T-helper 22 cell (primary cell): ENCODE data around the gene PTPN3.
"Not testable (repeated sequence)": the region's sequence is repeated elsewhere in the genome, so short reads cannot be mapped to it uniquely, and the experiment has no call there.

Experiments
- DNase-seq: peaks from one replicate; pipeline ENCODE4 v3.0.0-alpha.2; 2020; ENCODE audit warnings: low read depth

The PTPN3 gene, protein sequence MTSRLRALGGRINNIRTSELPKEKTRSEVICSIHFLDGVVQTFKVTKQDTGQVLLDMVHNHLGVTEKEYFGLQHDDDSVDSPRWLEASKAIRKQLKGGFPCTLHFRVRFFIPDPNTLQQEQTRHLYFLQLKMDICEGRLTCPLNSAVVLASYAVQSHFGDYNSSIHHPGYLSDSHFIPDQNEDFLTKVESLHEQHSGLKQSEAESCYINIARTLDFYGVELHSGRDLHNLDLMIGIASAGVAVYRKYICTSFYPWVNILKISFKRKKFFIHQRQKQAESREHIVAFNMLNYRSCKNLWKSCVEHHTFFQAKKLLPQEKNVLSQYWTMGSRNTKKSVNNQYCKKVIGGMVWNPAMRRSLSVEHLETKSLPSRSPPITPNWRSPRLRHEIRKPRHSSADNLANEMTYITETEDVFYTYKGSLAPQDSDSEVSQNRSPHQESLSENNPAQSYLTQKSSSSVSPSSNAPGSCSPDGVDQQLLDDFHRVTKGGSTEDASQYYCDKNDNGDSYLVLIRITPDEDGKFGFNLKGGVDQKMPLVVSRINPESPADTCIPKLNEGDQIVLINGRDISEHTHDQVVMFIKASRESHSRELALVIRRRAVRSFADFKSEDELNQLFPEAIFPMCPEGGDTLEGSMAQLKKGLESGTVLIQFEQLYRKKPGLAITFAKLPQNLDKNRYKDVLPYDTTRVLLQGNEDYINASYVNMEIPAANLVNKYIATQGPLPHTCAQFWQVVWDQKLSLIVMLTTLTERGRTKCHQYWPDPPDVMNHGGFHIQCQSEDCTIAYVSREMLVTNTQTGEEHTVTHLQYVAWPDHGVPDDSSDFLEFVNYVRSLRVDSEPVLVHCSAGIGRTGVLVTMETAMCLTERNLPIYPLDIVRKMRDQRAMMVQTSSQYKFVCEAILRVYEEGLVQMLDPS

GRCh38 chr9:109498195-109499092, at the start of gene PTPN3:
Gene PTPN3 (minus strand): TSS chr9:109498307. CDS start chr9:109463434, 34,873 bp downstream.
- DNase-seq: no peak

GRCh38 chr9:109544954-109545353, 46.8 kb upstream of the PTPN3 start:
- not testable (repeated sequence) for DNase-seq

GRCh38 chr9:109542922-109543321, 44.8 kb upstream of the PTPN3 start:
- no peak for DNase-seq

GRCh38 chr9:109538346-109538745, 40.2 kb upstream of the PTPN3 start:
- no peak for DNase-seq

- no peak for DNase-seq
Measured at GRCh38 chr9:109537288-109537687, 39.2 kb upstream of the PTPN3 start.

- no peak for DNase-seq
Measured at GRCh38 chr9:109536859-109537258, 38.8 kb upstream of the PTPN3 start.

GRCh38 chr9:109535365-109535764, 37.3 kb upstream of the PTPN3 start:
- DNase-seq: no peak

GRCh38 chr9:109534151-109534550, 36.0 kb upstream of the PTPN3 start:
- no peak for DNase-seq

DNA sequence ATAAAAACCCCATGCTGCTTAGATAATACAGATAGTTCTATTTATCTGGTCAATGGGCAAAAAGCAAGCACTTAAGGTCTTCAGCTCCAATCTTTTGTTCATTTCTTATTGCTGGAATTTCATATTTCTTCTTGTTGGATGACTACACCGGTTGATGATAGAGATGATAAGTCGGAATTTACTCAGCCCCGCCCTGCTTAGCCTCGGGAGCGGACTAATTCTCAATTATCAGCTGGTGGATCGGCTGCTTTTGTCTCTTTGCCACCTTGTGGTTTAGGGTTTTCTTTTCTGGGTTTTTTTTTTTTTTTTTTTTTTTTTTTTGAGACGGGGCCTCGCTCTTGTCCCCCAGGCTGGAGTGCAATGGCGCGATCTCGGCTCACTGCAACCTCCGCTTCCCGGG, 34.5 kb upstream of the PTPN3 start:
- not testable (repeated sequence) for DNase-seq

DNA sequence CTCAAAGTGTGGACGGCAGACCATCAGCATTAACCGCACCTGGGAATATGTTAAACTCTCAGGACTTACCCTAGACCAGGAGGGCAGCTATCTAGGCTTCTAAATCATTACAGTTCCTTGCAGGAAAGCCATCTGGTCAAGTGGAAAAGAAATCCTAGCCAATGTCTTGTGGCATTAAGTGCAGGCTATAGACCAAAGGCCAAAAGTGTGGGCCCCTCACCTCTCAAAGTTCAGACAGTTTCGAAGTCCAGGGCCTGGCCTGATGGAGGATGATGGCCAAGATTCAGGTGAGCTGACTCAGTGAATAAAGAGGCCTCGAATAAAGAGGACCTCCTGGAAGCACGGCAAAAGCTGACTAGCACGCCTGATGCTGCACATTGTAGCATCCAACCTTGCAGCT, 24.0 kb upstream of the PTPN3 start:
- DNase-seq: no peak

DNA sequence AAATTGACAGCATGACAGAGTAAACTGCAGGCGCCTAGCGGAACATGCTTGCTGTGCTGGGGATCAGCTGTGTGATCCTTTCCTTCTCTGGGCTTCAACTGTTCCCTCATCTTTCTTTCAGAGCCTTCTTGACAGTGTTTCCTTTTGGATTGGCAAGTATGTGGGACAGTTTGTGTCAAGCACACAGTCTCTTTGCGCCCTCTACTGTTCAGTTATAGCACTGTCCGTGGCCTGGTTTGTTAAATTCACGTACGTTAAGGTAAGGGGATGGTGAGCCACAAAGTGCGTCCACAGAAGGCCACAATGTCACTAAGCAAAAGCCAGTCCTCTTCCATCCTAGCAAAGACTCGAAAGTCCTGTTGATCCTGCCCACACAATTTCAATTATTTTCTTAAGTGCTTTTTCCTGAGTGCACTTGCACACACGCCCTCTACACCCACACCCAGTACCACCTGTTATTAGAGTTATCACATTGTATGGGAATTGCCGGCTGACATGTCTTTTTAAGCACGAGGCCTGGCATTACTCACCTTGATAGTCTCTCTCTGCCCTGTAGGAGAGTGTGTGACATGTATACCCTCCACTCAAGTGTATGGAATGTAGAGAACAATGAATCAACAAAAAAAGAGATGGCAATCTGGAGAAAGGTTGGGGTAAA, 22.5 kb upstream of the PTPN3 start:
- DNase-seq: no peak

- DNase-seq: no peak
Measured at GRCh38 chr9:109519366-109519765, 21.3 kb upstream of the PTPN3 start.

DNA sequence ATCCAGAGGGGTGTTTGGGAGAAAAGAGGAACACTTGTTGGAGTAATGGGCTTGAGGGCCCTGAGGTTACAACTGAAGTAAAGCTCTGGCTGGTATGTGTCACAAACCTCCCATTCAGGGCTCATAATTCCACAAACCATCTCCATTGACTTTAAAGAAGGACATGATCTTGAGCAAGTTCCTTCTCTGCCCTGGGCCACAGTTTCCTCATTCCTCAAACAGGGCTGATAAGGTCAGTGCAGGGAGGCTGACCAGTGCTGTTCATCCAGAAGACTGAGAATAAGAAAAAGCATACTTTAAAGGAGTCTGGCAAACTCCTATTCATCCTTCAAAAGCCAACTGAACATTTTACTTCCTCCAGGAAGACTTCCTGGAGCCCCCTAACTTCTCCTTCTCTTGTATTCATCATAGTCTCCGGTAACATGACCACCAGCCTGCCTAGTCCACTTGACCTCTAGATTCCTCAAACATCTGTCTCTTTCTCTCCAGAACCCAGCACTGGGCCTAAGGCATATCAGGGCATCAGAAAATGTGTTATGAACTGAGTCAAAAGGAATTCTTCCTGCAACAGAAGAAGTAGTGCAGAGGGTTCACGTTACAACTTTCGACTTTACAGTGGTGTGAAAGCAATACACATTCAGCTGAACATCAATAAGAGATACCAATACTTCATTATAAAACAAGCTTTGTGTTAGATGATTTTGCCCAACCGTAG, 20.7 kb upstream of the PTPN3 start:
- no peak for DNase-seq

GRCh38 chr9:109517901-109518377, 19.8 kb upstream of the PTPN3 start:
- no peak for DNase-seq

DNA sequence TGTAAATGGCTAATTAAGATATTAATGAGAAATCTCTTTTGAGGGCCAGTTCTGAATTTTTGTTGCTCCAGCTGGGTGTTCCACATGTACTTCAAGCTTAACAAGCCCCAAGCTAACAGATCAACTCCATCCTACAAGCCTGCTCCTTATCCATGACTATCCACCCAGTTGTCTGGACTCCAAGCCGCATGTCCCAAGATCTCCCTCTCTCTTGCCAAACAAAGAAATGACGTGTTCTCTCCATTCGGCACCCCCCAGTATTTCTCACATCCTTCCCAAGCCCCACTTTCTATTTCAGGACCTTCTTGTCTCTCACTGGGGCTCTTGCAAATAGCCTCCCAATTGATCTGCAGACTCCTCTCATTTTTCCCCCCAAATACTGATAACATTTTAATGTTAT, 15.8 kb upstream of the PTPN3 start:
- DNase-seq: no peak

- DNase-seq: no peak
Measured at GRCh38 chr9:109512170-109512756, 14.2 kb upstream of the PTPN3 start.

GRCh38 chr9:109510506-109510905, 12.4 kb upstream of the PTPN3 start:
- DNase-seq: no peak

DNA sequence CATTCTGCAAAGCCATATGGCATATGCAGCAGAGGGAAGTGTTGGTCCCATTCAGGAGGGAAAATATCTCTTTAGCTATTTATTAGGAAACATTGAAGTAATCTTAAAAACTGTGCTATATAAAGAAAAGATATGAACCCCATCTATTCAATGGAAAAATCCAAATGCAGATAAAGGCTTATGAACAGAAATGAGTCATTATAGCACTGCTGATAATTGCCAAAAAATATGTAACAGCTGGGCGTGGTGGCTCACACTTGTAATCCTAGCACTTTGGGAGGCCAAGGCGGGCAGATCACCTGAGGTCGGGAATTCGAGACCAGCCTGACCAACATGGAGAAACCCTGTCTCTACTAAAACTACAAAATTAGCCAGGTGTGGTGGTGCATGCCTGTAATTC, 11.9 kb upstream of the PTPN3 start:
- not testable (repeated sequence) for DNase-seq

GRCh38 chr9:109509611-109510010, 11.5 kb upstream of the PTPN3 start:
- DNase-seq: no peak

GRCh38 chr9:109507421-109507838, 9.3 kb upstream of the PTPN3 start:
- no peak for DNase-seq
